CD4-positive, alpha-beta T cell treated with Interleukin-10 for 1 hour (primary cell): Measurements from ENCODE around the gene RXRG.

Experiments
- DNase-seq: peaks from one replicate; pipeline ENCODE4 v3.0.0-alpha.2; 2020

The RXRG gene

GRCh38 chr1:165449131-165449530 lies 4.2 kb upstream of the RXRG start:
- DNase-seq, result no peak

GRCh38 chr1:165445388-165445787 lies 462 bp upstream of the RXRG start:
- DNase-seq, result no peak

GRCh38 chr1:165443539-165444311 lies 1.2 kb downstream of the RXRG start:
- DNase-seq, result no peak

- DNase-seq, result no peak
Observed at GRCh38 chr1:165442653-165443052, 2.3 kb downstream of the RXRG start.

- DNase-seq, result no peak
Observed at GRCh38 chr1:165442053-165442452, 2.9 kb downstream of the RXRG start.

- DNase-seq, result no peak
Observed at GRCh38 chr1:165441166-165441880, 3.6 kb downstream of the RXRG start.

- DNase-seq, result no peak
Observed at GRCh38 chr1:165439330-165439729, 5.6 kb downstream of the RXRG start.

- DNase-seq, result no peak
Observed at GRCh38 chr1:165436994-165437393, 7.9 kb downstream of the RXRG start.

- DNase-seq, result no peak
Observed at GRCh38 chr1:165435801-165436200, 9.1 kb downstream of the RXRG start.

- DNase-seq, result no peak
Observed at GRCh38 chr1:165434281-165434680, 10.6 kb downstream of the RXRG start.

GRCh38 chr1:165431079-165431478 lies 13.8 kb downstream of the RXRG start:
- no peak for DNase-seq

GRCh38 chr1:165426745-165427144 lies 18.2 kb downstream of the RXRG start:
- no peak for DNase-seq

- no peak for DNase-seq
Observed at GRCh38 chr1:165425621-165426020, 19.3 kb downstream of the RXRG start.

GRCh38 chr1:165424454-165425216 lies 20.3 kb downstream of the RXRG start:
- DNase-seq, result peak; percentile 38

- no peak for DNase-seq
Observed at GRCh38 chr1:165423136-165423535, 21.8 kb downstream of the RXRG start.

GRCh38 chr1:165420655-165421054 lies 24.3 kb downstream of the RXRG start:
- DNase-seq, result no peak

GRCh38 chr1:165419839-165420238 lies 25.1 kb downstream of the RXRG start:
- DNase-seq, result no peak

GRCh38 chr1:165418195-165418594 lies 26.7 kb downstream of the RXRG start:
- DNase-seq, result no peak

- no peak for DNase-seq
Observed at GRCh38 chr1:165416876-165417275, 28.1 kb downstream of the RXRG start.

GRCh38 chr1:165415068-165415467 lies 29.9 kb downstream of the RXRG start:
- DNase-seq, result no peak

GRCh38 chr1:165414620-165415019 lies 30.3 kb downstream of the RXRG start:
- DNase-seq, result no peak

GRCh38 chr1:165411396-165411795 lies 33.5 kb downstream of the RXRG start:
- no peak for DNase-seq

- DNase-seq, result no peak
Observed at GRCh38 chr1:165409657-165410358, 35.1 kb downstream of the RXRG start.
